ENCODE results near the gene NPAS2. TPM values are rescaled to one million over a fixed set of nuclear protein-coding genes. Genes with fewer than 3 reads are reported as not detected.

Gene NPAS2, protein sequence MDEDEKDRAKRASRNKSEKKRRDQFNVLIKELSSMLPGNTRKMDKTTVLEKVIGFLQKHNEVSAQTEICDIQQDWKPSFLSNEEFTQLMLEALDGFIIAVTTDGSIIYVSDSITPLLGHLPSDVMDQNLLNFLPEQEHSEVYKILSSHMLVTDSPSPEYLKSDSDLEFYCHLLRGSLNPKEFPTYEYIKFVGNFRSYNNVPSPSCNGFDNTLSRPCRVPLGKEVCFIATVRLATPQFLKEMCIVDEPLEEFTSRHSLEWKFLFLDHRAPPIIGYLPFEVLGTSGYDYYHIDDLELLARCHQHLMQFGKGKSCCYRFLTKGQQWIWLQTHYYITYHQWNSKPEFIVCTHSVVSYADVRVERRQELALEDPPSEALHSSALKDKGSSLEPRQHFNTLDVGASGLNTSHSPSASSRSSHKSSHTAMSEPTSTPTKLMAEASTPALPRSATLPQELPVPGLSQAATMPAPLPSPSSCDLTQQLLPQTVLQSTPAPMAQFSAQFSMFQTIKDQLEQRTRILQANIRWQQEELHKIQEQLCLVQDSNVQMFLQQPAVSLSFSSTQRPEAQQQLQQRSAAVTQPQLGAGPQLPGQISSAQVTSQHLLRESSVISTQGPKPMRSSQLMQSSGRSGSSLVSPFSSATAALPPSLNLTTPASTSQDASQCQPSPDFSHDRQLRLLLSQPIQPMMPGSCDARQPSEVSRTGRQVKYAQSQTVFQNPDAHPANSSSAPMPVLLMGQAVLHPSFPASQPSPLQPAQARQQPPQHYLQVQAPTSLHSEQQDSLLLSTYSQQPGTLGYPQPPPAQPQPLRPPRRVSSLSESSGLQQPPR
- 10.6 TPM for polyA plus RNA-seq (ENCODE audit: insufficient read length)

DNA sequence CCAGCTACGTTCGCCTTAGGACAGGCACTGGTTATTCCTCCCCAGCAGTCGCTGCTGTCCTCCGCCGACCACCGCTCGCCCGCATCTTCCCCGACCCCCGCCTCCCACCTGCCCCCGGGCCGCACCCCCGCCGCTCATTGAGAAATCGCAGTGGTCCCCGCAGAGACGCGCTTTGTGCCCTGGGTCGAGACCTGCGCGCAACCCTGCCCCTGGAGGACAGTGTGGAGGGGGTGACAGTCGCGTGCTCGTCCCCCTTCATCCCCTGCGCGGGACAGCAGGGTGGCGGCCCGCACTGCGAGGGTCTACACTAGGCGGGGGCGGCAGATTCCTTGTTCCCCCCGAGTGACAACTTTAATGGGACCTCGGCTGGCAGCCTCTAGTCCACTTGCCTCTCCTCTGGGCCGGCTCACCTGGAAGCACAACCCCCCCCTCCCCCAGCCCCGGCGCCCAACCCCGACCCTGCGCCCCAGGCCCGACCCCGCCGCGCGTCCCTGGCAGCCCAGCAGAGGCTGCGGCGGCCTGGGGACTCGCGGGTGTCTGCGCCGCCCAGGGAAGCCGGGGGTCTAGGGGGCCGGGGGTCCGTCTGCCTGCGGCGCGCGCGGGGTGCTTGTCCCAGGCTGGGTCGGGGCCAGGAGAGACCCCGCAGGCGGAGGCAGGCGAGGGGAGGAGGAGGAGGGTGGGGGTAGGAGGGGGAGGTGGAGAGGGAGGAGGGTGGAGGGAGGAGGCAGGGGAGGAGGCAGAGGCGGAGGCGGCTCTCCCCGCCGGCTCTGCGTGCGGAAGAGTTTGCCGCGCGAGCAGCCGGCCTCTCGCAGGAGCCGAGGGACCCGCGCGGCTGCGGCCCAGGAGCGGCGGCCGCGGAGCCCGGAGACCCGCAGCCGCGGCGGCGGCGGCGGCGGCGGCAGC lies at the start of gene NPAS2:
Gene NPAS2, plus strand, starts transcription at position 770 of the 903 bp plus-strand sequence. CDS start 84,616 bp downstream, outside the sequence.
- DNase-seq (ENCODE audit: low read depth), result no peak

DNA sequence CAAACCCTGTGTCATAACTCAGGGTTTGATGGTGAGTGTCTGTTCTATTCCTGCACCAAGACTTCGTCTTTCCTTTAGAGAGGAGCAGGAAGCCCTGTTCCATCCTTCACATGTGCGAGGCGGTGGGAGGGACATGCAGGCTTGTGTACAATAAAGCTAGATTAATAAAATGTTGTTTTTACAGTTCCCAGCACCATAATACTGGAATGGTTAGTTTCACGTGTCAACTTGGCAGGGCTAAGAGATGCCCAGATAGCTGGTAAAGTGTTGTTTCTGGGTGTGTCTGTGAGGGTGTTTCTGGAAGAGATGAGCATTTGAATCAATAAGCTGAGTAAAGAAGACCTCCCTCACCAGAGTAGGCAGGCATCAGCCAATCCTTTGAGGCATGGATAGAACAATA lies 48.8 kb upstream of the NPAS2 start:
- no peak for DNase-seq (ENCODE audit: low read depth)

DNA sequence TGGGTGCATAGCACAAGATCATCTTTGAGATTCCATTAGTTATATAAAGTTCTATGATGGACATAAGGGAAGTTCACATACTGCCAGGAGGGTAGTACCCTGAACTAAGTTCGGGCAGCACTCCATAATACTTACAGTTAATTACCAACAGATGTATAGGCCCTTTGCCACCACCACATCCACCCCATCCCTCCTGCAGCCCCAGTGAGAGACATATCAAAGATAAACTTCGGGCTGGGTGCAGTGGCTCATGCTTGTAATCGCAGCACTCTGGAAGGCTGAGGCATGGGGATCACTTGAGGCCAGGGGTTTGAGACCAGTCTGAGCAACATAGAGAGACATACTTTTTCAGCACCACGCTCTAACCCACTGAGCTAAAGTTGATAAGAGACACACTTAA lies 46.4 kb upstream of the NPAS2 start:
- DNase-seq (ENCODE audit: low read depth), result no peak

DNA sequence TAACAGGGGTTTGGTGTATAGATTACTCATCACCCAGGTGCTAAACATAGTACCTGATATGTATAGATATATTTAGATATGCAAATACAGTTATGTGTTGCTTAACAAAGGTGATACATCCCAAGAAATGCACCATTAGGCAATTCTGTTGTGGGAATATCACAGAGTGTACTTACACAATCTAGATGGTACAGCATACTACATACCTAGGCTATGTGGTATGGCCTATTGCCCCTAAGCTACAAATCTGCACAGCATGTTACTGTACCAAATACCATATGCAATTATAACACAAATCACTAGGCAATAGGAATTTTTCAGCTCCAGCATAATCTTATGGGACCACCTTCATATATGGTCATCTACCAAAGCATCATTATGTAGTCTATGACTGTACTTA lies 43.5 kb upstream of the NPAS2 start:
- DNase-seq (ENCODE audit: low read depth), result no peak

DNA sequence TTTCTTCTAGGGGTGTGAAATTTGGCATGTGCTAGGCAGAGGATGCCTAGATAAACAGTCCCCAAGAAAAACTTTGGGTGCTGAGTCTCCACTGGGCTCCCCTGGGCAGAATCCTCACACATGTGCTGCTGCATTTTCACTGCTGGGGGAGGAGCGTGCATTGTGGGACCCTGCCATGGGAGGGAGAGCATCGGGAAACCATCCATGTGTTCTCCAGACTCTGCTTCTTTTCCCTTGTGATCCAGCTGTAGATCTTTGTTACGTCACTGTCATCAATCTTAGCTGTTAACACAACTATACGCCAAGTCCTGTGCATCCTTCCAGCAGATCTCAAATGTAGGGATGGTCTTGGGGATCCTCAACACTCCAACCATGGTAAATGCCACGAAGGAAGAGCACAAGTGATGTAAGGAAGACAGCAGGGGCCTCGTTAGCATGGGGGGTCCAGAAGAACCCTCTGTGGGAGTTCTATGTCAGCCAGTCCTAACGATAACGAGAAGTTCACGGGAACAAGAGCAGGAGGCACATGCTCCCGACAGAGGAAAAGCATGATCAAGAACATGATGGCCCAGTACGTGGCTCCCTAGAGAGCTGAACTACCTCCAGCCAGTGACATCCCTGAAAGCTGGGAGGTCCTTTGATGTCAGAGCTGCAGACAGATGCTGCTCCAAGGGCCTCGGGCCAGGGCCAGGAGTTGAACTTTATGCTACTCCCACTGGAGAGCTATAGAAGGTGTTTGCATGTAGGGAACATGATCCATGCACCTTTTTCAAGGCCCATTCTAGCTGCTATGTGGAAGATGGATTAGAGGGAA lies 41.1 kb upstream of the NPAS2 start:
- DNase-seq (ENCODE audit: low read depth), result no peak

DNA sequence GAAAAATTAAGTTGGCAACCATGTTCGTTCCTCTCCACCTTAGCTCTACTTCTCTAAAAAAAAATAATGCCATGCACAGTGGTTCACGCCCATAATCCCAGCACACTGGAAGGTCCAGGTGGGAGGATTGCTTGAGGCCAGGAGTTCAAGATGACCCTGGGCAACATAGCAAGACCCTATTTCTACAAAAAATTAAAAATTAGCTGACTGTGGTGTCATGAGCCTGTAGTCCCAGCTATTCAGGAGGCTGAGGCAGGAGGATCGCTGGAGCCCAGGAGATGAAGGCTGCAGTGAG lies 40.1 kb upstream of the NPAS2 start:
- DNase-seq (ENCODE audit: low read depth), result no peak

DNA sequence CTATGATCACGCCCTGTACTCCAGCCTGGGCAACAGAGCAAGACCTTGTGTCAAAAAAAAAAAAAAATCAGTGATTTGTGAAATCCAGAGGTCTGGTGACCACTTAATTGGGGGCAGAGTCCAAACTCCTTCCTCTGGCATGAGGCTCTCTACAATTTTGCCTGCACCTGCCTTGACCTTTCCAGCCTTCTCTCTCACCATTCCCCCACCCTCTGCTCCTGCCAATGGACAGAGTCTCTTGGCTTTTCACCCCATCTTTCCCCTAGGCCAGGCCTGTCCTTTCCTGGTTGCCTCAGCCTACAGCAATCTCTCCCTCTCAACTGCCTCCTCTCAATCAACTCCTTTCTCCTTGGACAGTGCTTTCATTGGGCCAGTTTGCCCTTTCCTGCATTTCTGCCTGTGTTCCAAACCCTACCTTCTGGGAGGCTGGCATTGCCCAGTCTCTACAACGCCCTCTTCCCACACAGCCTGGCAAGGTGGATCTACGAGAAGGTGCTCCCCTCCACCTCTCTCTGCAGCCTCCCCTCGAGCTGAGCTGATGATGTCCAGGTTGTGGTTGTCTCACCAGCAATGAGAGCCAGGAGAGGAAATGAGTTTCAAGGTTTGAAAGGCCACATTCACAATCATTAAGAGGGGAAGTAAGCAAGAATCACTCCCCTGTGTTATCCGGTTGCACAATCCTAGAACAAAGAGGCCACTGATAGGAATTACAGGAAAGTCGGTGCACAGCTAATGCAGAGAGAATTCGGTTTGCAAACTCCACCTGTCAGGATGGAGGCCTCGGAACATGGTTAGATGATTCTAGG lies 39.5 kb upstream of the NPAS2 start:
- no peak for DNase-seq (ENCODE audit: low read depth)

DNA sequence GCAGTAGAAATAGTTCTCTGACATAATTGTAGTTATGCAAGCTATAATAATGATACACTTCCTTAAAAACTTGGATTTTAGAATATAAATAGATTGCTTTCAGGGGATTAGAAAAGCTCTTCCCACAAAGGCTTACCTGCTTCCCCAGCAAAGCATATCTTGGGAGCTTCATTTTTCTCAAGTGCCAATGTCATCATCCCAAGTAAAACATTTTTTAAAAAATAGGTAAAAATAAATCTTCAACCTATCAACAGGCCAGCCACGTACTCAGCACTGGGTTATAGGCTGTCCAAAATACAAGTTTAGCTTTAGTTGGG lies 39.0 kb upstream of the NPAS2 start:
- DNase-seq (ENCODE audit: low read depth), result no peak

DNA sequence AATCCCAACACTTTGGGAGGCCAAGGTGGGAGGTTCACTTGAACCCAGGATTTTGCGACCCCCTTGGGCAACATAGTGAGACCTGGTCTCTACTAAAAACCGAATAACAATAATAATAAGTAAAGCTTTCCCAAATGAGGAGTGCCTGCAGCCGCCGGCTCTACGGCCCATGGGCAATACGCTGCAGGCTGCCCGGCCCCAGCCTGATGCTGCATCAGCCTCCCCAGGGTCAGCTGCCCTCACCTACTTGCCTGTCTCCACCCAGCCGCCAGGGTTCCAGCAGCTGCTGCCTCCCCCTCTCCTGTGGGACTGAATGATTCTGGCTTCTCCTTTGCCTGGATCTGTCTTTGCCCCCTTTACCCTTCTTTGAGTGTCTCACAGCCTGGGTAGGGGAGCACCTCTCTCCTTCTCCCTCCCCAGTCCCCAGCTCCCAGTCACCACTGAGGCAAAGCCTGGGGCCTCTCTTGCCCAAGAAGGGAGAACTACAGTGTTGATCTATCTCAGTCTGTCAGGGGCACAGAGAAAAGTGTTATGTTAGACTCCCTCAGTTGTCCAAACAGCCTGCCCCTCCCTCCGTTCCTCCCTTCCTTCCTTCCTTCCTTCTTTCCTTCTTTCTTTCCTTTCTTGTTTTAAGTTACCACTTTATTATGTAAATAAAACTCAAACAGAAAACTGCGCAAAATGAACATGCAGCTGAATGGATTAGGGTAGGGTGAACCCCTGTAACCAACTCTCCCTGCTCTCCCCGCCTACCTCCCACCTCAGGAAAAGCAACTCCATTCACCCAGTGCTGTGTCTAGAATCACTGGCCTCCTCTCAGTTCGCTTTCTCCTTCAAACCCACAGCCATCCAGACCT lies 38.2 kb upstream of the NPAS2 start:
- DNase-seq (ENCODE audit: low read depth), result no peak

DNA sequence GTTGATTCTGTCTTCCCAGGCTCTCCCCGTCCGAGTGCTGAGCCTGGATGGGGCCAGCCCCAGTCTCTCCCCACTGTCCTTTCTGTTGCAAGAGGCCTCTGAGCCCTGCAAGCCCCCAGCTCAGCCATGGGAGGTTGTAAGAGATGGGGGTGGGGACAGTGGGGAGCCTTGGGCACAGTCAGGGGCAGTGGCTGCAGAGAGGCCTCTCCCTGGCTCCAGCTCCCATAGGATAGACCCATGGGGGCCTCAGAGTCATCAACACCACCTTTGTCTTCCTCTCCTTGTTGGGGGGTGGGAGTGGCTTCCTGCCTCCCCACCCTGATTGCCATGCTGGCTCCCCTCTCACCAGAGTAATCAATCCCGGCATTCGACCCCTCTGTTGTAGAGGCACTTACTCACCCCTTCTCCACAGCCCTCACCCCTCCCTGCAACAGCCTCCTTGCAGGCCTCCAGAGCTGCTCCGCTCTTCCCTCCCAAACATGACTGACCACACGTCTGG lies 37.5 kb upstream of the NPAS2 start:
- DNase-seq (ENCODE audit: low read depth), result no peak

DNA sequence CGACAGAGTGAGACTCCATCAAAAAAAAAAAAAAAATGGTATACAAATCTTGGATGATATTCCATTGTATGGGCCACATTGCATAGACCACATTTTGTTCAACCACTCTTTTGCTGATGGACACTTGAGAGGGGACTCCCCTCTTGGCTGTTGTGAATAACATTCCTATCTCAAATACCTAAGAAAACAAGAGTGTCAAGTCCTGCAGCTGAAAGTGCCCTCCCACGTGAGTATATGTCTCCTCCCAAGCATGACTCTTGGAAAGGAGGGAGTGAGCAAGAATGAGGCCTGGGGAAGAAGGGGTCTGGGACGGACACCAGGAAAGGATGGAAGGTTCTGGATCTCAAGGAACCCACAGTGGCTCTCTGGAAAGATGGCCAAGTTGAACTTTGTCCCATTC lies 36.0 kb upstream of the NPAS2 start:
- DNase-seq (ENCODE audit: low read depth), result no peak

DNA sequence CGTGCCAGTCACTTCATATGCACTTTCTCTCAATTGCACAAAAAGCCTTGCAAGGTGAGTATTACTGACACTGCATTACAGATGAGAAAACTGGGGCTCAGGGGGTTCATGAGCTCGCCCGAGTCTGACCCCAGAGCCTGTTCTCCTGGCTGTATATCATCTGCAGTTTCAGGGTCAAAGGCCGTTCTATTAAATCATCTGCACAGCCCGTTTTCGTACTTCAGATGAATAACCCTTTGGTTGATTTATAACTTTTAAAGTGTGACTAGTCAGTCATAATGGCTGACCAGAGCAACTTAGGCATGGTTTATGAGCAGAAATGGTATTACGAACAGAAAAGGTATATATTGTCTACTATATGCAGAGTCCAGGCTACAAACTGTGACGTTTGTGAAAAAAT lies 35.3 kb upstream of the NPAS2 start:
- DNase-seq (ENCODE audit: low read depth), result no peak

DNA sequence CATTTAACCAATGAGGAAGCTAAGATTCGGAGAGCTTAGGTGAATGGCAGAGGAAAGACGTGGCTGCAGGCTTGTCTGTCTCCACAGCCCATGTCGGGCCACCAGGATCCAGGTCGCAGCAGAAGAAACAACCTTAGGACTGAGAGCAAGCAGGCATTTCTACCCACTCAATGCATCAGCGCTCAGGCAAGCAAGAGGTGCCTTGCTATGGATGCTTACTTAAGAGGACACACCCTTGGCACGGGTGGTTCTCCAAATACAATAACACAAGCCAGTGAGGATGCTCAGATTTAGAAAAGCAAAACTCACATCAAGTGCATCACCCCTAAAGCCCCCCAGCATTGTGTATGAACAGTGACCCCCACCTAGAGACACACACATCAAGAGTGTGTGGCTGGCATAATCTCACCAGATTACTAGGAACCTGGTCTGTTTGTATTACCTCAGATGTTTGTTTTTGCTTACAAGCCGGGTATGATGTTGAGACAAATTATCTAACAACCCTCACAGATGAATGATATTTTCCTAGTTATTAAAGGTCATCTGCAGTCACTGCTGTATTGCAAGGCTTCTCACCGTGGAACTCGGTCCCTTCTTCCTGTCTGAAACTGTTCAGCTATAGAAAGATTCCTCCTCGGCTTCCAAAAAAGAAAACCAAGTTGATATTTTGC lies 34.2 kb upstream of the NPAS2 start:
- no peak for DNase-seq (ENCODE audit: low read depth)

DNA sequence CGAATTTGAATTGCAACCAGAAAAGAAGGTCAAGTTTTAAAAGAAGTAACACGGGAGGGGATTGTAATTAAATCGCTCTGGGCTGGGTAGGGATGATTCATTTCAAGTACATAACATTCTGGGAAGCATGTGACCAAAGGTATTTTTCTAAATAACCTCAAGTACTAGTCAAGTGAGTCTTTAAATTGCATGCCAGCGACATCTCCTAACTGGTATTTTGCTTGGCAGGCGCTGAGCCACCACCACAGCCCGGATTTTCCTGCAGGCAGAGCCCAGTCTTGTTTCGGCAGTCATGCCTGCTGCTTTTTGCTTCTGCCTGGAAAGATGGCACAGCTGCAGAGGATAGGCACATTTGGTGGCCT lies 33.7 kb upstream of the NPAS2 start:
- DNase-seq (ENCODE audit: low read depth), result no peak

DNA sequence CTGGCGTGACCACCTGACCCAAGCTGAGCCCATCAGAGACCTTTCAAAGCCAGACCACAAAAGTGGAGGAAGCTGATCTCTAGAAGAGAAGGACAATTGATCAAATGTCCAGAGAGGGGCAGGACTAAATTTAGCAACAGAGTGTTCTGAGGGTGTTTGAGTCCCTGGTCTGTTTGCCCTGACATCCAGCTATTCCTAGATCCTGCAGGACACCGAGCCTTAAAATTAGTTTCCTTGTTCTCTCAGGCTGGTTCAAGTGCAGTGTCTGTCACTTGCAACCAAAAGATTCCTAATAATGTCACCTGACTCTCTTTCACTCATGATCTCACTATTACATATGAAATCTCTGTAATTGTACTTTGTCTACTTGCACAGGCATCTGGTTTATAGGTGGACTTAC lies 33.0 kb upstream of the NPAS2 start:
- DNase-seq (ENCODE audit: low read depth), result no peak

DNA sequence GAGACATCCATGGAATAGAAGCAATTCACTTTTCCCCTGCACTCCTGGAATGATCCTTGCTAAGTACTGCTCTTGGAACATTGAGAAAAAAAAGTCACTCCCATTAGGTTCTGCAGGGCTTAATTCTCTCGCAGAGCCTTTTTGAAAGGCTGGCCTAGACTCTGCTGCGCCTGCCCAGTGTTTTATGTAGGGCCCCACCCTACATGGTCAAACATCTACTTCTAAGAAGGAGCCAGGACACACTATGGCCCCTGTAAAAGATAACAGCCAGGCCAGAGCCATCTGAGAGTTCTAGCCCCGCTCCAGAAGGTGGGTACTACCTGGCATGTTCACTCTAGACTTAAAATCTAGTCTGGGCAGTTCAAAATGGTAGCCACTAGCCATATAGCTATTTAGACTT lies 30.6 kb upstream of the NPAS2 start:
- no peak for DNase-seq (ENCODE audit: low read depth)

DNA sequence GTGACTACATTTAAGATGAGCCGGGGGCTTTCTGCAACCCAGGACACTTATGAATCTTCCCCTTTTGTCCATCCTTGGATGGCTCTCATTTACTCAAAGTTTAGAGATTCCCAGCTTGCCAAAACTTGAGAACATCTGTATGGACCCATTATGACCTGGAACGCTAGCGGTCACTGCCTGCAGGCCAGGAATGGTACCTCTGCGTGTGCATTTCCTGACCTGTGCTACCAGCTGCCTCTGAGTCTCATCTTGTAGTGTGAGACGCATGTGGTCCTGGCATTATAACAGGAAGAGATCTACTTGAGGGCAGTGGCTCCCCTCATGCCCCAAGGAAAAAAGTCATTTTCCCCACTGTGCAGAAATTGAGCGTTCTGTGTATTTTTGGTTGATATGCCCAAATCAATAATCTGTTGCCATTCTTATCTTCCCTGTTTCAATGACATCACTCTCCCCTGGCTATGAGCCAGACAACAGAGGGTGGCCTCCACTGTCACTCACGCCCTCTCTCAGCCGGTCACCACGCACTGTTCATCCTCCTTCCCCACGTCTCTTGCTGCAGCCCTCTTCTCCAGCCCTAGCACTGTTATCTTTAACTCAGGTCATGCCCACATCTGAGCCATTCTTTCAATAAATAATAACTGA lies 28.5 kb upstream of the NPAS2 start:
- no peak for DNase-seq (ENCODE audit: low read depth)

DNA sequence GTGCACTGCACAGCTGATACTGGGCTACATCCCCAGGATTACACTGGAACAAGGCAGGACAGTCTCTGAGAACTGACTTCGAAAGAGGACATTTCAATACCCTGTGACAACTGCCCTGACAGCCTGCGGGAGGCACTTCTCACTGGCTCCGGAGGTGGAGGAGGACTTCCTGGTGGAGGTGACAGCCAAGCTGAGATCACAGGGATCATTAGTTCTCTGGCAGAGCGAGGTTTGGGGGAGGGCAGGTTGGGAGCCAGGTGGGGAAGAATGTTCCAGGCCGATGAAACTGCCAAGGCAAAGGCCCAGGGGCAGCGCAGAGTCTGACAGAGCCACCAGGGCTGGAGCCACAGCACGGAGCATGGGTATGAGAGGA lies 28.0 kb upstream of the NPAS2 start:
- no peak for DNase-seq (ENCODE audit: low read depth)

DNA sequence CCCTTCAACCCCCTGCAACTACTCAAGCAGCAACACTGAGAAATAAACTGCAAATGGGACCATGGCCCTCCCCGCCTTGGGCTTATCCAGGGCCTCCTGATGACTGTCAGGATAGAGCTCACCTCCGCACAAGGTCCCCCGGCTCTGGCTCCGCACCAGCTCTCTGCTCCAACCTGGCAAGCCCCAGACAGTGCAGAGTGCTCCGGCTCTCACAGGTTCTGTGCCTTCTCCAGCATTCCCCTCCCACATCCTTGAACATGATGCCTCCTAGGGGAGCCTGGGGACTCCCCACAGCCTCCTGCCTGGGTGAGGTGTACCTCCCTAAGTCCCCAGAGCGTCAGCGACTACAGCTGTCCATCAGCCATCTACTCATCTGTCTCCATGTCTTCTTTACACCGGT lies 26.7 kb upstream of the NPAS2 start:
- DNase-seq (ENCODE audit: low read depth), result no peak

Measured in forelimb muscle (tissue), 1 donor.